PFSK-1 (cell line): Measurements from ENCODE around the gene SLC22A14.

Source experiments
- POLR2AphosphoS5 ChIP-seq: IDR thresholded peaks from 2 replicates; pipeline ENCODE4 v1.6.1; 2012; ENCODE audit warnings: low read depth, mild to moderate bottlenecking, control low read depth, low read length, moderate library complexity
- REST ChIP-seq, 2 experiments: IDR thresholded peaks; 2 replicates each; pipeline versions ENCODE4 v1.6.1 to v1.8.0; 2011 to 2012; ENCODE audit warnings: low read depth in 2 of 2, low read length in 2 of 2, control low read depth in 1 of 2, inconsistent platforms in 1 of 2, mild to moderate bottlenecking in 1 of 2, moderate library complexity in 1 of 2; ENCODE audit not compliant: insufficient read depth in 1 of 2
- TAF1 ChIP-seq: IDR thresholded peaks from 2 replicates; pipeline ENCODE4 v1.6.1; 2012; ENCODE audit warnings: low read length, control low read depth, borderline replicate concordance; ENCODE audit not compliant: insufficient read depth

- TF ChIP-seq REST (IDR thresholded peaks at IDR 0.05; ENCODE audit: insufficient read depth in 1 of 2, low read depth in 2 of 2, low read length in 2 of 2) (no peak), TAF1 (no peak), POLR2AphosphoS5 (no peak)
Observed at GRCh38 chr3:38361496-38361895, 79.4 kb downstream of the SLC22A14 start.
